Liver (tissue), 9 donors: ENCODE measurements around the gene ANP32B. TPM values are rescaled to one million over a fixed set of nuclear protein-coding genes. Genes with fewer than 3 reads are reported as not detected.
A peak's percentile ranks its signal among the peaks of the same experiment; 100 is the strongest.
"Not testable (repeated sequence)": the region's sequence is repeated elsewhere in the genome, so short reads cannot be mapped to it uniquely, and the experiment has no call there.

Experiments used
- DNase-seq: peaks from one replicate; pipeline ENCODE4 v3.0.0-alpha.2; 2017; ENCODE audit warnings: low spot score
- H3K27ac ChIP-seq, 2 donors: one replicate each; pipeline ENCODE4 v1.7.0; 2013; ENCODE audit warnings: inconsistent platforms in 2 of 2, low read length in 2 of 2, control low read depth in 1 of 2, low read depth in 1 of 2, mild to moderate bottlenecking in 1 of 2
- H3K27me3 ChIP-seq, 4 donors: one replicate each; pipeline versions ENCODE4 v1.6.1 to v1.7.0; 2013; ENCODE audit warnings: low read length in 3 of 4, inconsistent platforms in 1 of 4, mild to moderate bottlenecking in 1 of 4, moderate library complexity in 1 of 4; ENCODE audit not compliant: control insufficient read depth in 4 of 4, insufficient read depth in 4 of 4
- H3K36me3 ChIP-seq, 4 donors: one replicate each; pipeline versions ENCODE4 v1.6.1 to v1.7.0; 2013; ENCODE audit warnings: low read length in 3 of 4, mild to moderate bottlenecking in 3 of 4, low read depth in 1 of 4, moderate library complexity in 1 of 4; ENCODE audit not compliant: control insufficient read depth in 4 of 4, insufficient read depth in 3 of 4
- H3K4me1 ChIP-seq, 4 donors: one replicate each; pipeline versions ENCODE4 v1.6.1 to v1.7.0; 2013; ENCODE audit warnings: low read length in 3 of 4, mild to moderate bottlenecking in 3 of 4, moderate library complexity in 1 of 4; ENCODE audit not compliant: control insufficient read depth in 4 of 4, insufficient read depth in 4 of 4
- H3K4me3 ChIP-seq, 3 donors: one replicate each; pipeline versions ENCODE4 v1.6.1 to v1.7.0; 2013; ENCODE audit warnings: low read length in 3 of 3, control low read depth in 1 of 3, low read depth in 1 of 3, mild to moderate bottlenecking in 1 of 3
- H3K9ac ChIP-seq, 2 donors: one replicate each; pipeline ENCODE4 v1.7.0; 2013; ENCODE audit warnings: low read length in 2 of 2, mild to moderate bottlenecking in 2 of 2, moderate library complexity in 2 of 2, control low read depth in 1 of 2, low read depth in 1 of 2
- H3K9me3 ChIP-seq, 4 donors: one replicate each; pipeline versions ENCODE4 v1.6.1 to v1.7.0; 2013; ENCODE audit warnings: low read length in 3 of 4; ENCODE audit not compliant: control insufficient read depth in 4 of 4
- EGR1 ChIP-seq, 2 donors: IDR thresholded peaks; 2 replicates each; pipeline ENCODE4 v1.6.1; 2016 to 2018; ENCODE audit warnings: antibody characterized with exemption in 2 of 2, low read depth in 2 of 2
- FOXA1 ChIP-seq: IDR thresholded peaks from 2 replicates; pipeline ENCODE4 v1.6.1; 2016; ENCODE audit warnings: antibody characterized with exemption
- FOXA2 ChIP-seq: IDR thresholded peaks from 2 replicates; pipeline ENCODE4 v1.6.1; 2016; ENCODE audit warnings: antibody characterized with exemption
- GABPA ChIP-seq, 2 donors: IDR thresholded peaks in 1 of 2; conservative IDR thresholded peaks in 1 of 2; 2 replicates each; pipeline ENCODE4 v1.6.1; 2016; ENCODE audit warnings: antibody characterized with exemption in 2 of 2, mild to moderate bottlenecking in 1 of 2, moderate library complexity in 1 of 2
- HNF4A ChIP-seq, 2 donors: conservative IDR thresholded peaks; 2 replicates each; pipeline ENCODE4 v1.6.1; 2016; ENCODE audit warnings: antibody characterized with exemption in 2 of 2, mild to moderate bottlenecking in 2 of 2
- HNF4G ChIP-seq: IDR thresholded peaks from 2 replicates; pipeline ENCODE4 v1.6.1; 2016; ENCODE audit warnings: antibody characterized with exemption
- MAX ChIP-seq: IDR thresholded peaks from 2 replicates; pipeline ENCODE4 v1.6.1; 2016; ENCODE audit warnings: antibody characterized with exemption
- RAD21 ChIP-seq, 2 donors: IDR thresholded peaks; 2 replicates each; pipeline ENCODE4 v1.6.1; 2016; ENCODE audit warnings: antibody characterized with exemption in 2 of 2, mild to moderate bottlenecking in 2 of 2
- RXRA ChIP-seq, 2 donors: IDR thresholded peaks; 2 replicates each; pipeline ENCODE4 v1.6.1; 2017 to 2018; ENCODE audit warnings: antibody characterized with exemption in 2 of 2, mild to moderate bottlenecking in 1 of 2
- TAF1 ChIP-seq: conservative IDR thresholded peaks from 2 replicates; pipeline ENCODE4 v1.6.1; 2016; ENCODE audit warnings: antibody characterized with exemption, mild to moderate bottlenecking
- YY1 ChIP-seq: IDR thresholded peaks from 2 replicates; pipeline ENCODE4 v1.6.1; 2016; ENCODE audit warnings: antibody characterized with exemption, mild to moderate bottlenecking
- ZBTB33 ChIP-seq: IDR thresholded peaks from 2 replicates; pipeline ENCODE4 v1.6.1; 2016; ENCODE audit warnings: antibody characterized with exemption
- WGBS: extraction: QIAGEN DNeasy Blood & Tissue Kit; methylation state at CpG from one replicate; pipeline ENCODE4 v1.1.7; 2013; 5-methylcytosine and 5-hydroxymethylcytosine counted together
- polyA plus RNA-seq, 2 donors: library from polyadenylated mRNA; stranded (reverse) in 1 of 2; unstranded in 1 of 2; fragments of 200-250 nt in 1 of 2; fragments of >200 nt in 1 of 2; fragmentation: Nextera tagmentation in 1 of 2; extraction: Ambion mirVana in 1 of 2; gene quantifications; one replicate each; pipeline versions ENCODE4 v1.2.1 to v1.2.3, GENCODE V29; 2013 to 2015
- total RNA-seq, 2 donors: library from RNA; depleted of rRNA; stranded (reverse); fragments of >200 nt; gene quantifications; one replicate each; pipeline ENCODE4 v1.2.3, GENCODE V29; 2014
- TF ChIP-seq, protein P1 (sequence below): IDR thresholded peaks from 2 replicates; pipeline ENCODE4 v1.6.1; 2016; ENCODE audit warnings: antibody characterized with exemption, mild to moderate bottlenecking
- TF ChIP-seq, protein P2 (sequence below): fragments of 150-350 bp; IDR thresholded peaks from 2 replicates; pipeline ENCODE4 v1.5.1; 2017; ENCODE audit warnings: improper control_type of control experiment, low read depth, low read length; ENCODE audit not compliant: missing input control
- TF ChIP-seq, protein P3 (sequence below): IDR thresholded peaks from 2 replicates; pipeline ENCODE4 v1.6.1; 2016; ENCODE audit warnings: antibody characterized with exemption
- donor health status: healthy.
- donor health status: healthy.
- donor health status: healthy.
- donor health status: healthy.
- donor health status: healthy.

Gene ANP32B
- total and polyA plus RNA-seq, 4 donors = 4.0 to 39.4 (median 27.0) TPM

DNA sequence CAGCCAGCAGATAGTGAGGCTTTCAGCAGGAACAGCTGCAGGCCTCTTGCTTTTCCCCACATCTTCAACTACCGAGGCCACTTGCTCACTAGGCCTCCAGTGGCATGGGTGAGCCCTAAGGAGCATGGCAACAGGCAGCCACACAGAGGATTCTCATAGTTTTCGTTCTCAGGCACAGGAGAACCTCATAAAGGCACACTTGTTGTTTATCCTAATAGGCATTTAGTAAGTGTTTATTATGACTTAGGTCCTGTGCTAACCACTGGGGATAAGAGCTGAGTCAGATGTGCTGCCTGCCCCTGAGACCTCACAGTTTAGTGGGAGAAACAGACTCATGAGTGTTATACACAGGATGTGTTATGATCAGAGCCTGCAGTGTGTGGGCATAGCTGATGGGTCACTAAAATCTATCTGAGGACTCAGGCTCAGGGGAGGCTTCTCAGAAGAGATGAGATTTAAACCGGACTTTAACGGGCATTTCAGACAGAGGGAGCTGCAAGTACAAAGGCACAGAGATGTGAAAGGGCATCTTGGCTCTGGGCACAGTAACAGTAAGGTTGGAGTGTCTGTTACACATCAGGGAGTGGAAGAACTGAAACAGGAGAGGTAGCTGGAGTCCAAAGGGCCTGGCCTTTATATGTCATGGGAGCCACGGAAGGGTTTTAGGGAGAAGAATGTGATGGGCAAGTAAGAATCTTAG is 24.2 kb upstream of the ANP32B start:
- 81% methylated on average over 5 of the region's 5 CpGs for WGBS
- Histone ChIP-seq H3K4me1 (no peaks in the 10 kb centered on the region), H3K27ac (no peak overlapping the region), H3K36me3 (no peaks in the 10 kb centered on the region), H3K9me3 (no peaks in the 10 kb centered on the region), H3K9ac (no peak overlapping the region), H3K27me3 (no peaks in the 10 kb centered on the region), H3K4me3 (no peak overlapping the region)
- TF ChIP-seq HNF4A (conservative IDR thresholded peaks at IDR 0.05) (no peak), EGR1 (IDR thresholded peaks at IDR 0.05; ENCODE audit: low read depth in 2 of 2) (no peak), ZBTB33 (no peak), TAF1 (no peak), FOXA1 (no peak), FOXA2 (no peak), HNF4G (no peak), RAD21 (IDR thresholded peaks at IDR 0.05) (no peak), RXRA (IDR thresholded peaks at IDR 0.05) (no peak), MAX (no peak), GABPA (IDR thresholded peaks at IDR 0.05 in 1 of 2, conservative IDR thresholded peaks at IDR 0.05 in 1 of 2) (no peak), YY1 (no peak)
- TF ChIP-seq, protein P1, sequence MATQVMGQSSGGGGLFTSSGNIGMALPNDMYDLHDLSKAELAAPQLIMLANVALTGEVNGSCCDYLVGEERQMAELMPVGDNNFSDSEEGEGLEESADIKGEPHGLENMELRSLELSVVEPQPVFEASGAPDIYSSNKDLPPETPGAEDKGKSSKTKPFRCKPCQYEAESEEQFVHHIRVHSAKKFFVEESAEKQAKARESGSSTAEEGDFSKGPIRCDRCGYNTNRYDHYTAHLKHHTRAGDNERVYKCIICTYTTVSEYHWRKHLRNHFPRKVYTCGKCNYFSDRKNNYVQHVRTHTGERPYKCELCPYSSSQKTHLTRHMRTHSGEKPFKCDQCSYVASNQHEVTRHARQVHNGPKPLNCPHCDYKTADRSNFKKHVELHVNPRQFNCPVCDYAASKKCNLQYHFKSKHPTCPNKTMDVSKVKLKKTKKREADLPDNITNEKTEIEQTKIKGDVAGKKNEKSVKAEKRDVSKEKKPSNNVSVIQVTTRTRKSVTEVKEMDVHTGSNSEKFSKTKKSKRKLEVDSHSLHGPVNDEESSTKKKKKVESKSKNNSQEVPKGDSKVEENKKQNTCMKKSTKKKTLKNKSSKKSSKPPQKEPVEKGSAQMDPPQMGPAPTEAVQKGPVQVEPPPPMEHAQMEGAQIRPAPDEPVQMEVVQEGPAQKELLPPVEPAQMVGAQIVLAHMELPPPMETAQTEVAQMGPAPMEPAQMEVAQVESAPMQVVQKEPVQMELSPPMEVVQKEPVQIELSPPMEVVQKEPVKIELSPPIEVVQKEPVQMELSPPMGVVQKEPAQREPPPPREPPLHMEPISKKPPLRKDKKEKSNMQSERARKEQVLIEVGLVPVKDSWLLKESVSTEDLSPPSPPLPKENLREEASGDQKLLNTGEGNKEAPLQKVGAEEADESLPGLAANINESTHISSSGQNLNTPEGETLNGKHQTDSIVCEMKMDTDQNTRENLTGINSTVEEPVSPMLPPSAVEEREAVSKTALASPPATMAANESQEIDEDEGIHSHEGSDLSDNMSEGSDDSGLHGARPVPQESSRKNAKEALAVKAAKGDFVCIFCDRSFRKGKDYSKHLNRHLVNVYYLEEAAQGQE = no peak
- TF ChIP-seq, protein P2, sequence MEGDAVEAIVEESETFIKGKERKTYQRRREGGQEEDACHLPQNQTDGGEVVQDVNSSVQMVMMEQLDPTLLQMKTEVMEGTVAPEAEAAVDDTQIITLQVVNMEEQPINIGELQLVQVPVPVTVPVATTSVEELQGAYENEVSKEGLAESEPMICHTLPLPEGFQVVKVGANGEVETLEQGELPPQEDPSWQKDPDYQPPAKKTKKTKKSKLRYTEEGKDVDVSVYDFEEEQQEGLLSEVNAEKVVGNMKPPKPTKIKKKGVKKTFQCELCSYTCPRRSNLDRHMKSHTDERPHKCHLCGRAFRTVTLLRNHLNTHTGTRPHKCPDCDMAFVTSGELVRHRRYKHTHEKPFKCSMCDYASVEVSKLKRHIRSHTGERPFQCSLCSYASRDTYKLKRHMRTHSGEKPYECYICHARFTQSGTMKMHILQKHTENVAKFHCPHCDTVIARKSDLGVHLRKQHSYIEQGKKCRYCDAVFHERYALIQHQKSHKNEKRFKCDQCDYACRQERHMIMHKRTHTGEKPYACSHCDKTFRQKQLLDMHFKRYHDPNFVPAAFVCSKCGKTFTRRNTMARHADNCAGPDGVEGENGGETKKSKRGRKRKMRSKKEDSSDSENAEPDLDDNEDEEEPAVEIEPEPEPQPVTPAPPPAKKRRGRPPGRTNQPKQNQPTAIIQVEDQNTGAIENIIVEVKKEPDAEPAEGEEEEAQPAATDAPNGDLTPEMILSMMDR = no peak
- DNase-seq = peak; percentile 37

- Histone ChIP-seq H3K27me3 (no peaks in the 10 kb centered on the region), H3K9ac (no peak overlapping the region), H3K27ac (no peak overlapping the region), H3K36me3 (no peaks in the 10 kb centered on the region), H3K9me3 (no peaks in the 10 kb centered on the region), H3K4me3 (no peak overlapping the region), H3K4me1 (no peaks in the 10 kb centered on the region)
- peak; percentile 23 for DNase-seq
- TF ChIP-seq FOXA2 (no peak), HNF4G (no peak)
- TF ChIP-seq, protein P3, sequence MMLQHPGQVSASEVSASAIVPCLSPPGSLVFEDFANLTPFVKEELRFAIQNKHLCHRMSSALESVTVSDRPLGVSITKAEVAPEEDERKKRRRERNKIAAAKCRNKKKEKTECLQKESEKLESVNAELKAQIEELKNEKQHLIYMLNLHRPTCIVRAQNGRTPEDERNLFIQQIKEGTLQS = no peak
These were observed 23.6 kb upstream of the ANP32B start for GRCh38 chr9:97959585-97959984.

DNA sequence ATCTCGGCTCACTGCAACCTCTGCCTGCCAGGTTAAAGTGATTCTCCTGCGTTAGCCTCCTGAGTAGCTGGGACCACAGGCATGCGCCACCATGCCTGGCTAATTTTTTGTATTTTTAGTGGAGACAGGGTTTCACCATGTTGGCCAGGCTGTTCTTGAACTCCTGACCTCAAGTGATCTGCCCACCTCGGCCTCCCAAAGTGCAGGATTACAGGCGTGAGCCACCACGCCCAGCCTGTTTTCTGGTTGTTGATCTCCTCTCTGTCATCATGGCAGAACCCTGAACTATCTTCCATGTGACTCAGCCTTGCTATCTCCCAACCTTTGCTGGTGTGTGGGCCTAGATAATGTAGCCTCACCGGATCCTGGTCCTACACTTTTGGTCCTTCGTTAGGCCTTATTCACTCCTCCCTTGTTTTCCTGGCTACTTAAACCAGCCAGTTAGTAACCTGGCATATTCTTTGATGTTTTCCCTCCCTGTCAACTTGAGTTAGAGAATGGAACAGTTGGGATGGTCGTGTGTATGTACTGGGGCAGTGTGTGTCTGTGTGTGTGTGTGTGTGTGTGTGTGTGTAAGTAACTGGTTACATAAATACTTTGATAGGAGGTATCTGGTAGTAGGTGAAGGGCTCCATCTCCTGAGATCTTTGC is 22.3 kb upstream of the ANP32B start:
- WGBS = 87% methylated on average over 9 of the region's 9 CpGs
- H3K9me3 ChIP-seq, H3K9ac ChIP-seq, H3K27ac ChIP-seq, H3K4me3 ChIP-seq, H3K4me1 ChIP-seq, H3K36me3 ChIP-seq, H3K27me3 ChIP-seq: not testable (repeated sequence)
- DNase-seq = peak; percentile 75
